ENCODE data around the gene VAT1L.

VAT1L gene

GRCh38 chr16:77938913-77939312 lies 150.5 kb downstream of the VAT1L start:
- Histone ChIP-seq H3K4me1 (ENCODE audit: control insufficient read depth, low read length) (no peaks in the 10 kb centered on the region), H3K9me2 (replicated peaks; ENCODE audit: control insufficient read depth, low read length) (no peaks in the 10 kb centered on the region), H3K9me3 (ENCODE audit: control insufficient read depth, insufficient read depth, low read length) (no peaks in the 10 kb centered on the region), H3K4me2 (ENCODE audit: low read length) (no peak overlapping the region), H3K27me3 (ENCODE audit: control insufficient read depth, low read length) (no peaks in the 10 kb centered on the region), H3K27ac (ENCODE audit: low read depth, low read length) (no peak overlapping the region), H3K79me2 (ENCODE audit: control insufficient read depth, low read length) (no peaks in the 10 kb centered on the region), H3F3A (ENCODE audit: control insufficient read depth, insufficient read depth) (no peaks in the 10 kb centered on the region), H3K36me3 (ENCODE audit: control insufficient read depth, low read length) (no peaks in the 10 kb centered on the region), H4K20me1 (ENCODE audit: control insufficient read depth, insufficient read depth, low read depth, low read length) (no peaks in the 10 kb centered on the region), H3K4me3 (ENCODE audit: low read length) (no peak overlapping the region)
- TF ChIP-seq, protein P1, sequence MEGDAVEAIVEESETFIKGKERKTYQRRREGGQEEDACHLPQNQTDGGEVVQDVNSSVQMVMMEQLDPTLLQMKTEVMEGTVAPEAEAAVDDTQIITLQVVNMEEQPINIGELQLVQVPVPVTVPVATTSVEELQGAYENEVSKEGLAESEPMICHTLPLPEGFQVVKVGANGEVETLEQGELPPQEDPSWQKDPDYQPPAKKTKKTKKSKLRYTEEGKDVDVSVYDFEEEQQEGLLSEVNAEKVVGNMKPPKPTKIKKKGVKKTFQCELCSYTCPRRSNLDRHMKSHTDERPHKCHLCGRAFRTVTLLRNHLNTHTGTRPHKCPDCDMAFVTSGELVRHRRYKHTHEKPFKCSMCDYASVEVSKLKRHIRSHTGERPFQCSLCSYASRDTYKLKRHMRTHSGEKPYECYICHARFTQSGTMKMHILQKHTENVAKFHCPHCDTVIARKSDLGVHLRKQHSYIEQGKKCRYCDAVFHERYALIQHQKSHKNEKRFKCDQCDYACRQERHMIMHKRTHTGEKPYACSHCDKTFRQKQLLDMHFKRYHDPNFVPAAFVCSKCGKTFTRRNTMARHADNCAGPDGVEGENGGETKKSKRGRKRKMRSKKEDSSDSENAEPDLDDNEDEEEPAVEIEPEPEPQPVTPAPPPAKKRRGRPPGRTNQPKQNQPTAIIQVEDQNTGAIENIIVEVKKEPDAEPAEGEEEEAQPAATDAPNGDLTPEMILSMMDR (IDR thresholded peaks at IDR 0.05; ENCODE audit: low read depth, low read length, poor library complexity, severe bottlenecking), result no peak
- no peak for TF ChIP-seq EZH2phosphoT487 (IDR thresholded peaks at IDR 0.05; ENCODE audit: borderline replicate concordance, low read length)

DNA sequence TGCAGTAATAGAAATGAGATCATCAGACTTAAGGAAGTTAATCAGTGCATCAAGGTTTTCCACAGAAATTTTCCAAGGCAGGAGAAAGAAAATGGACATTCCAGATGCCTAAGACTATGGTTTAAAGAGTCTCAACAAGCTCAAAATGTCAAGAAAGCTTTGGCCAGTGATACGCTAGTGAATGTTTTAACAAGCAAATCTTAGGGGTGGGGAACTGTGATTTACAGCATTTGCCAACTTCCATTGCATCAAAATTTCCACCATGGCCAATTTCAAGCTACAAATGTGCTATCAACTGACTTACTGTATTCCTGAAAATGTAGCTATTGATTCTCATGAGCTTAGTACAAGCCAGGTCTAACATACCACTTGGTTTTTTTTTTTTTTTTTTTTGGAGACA lies 151.6 kb downstream of the VAT1L start:
- no peaks in the 10 kb centered on the region for H3F3A ChIP-seq (ENCODE audit: control insufficient read depth, insufficient read depth)
- H3K27me3 ChIP-seq (ENCODE audit: control insufficient read depth, low read length), result no peaks in the 10 kb centered on the region

GRCh38 chr16:77943801-77944200 lies 155.4 kb downstream of the VAT1L start:
- no peak for TF ChIP-seq EZH2phosphoT487 (IDR thresholded peaks at IDR 0.05; ENCODE audit: borderline replicate concordance, low read length)
- TF ChIP-seq, protein P1 (IDR thresholded peaks at IDR 0.05; ENCODE audit: low read depth, low read length, poor library complexity, severe bottlenecking), result no peak
- Histone ChIP-seq H3F3A (ENCODE audit: control insufficient read depth, insufficient read depth) (no peaks in the 10 kb centered on the region), H3K4me3 (ENCODE audit: low read length) (no peak overlapping the region), H3K79me2 (ENCODE audit: control insufficient read depth, low read length) (no peaks in the 10 kb centered on the region), H3K36me3 (ENCODE audit: control insufficient read depth, low read length) (no peaks in the 10 kb centered on the region), H3K27ac (ENCODE audit: low read depth, low read length) (no peak overlapping the region), H3K9me2 (replicated peaks; ENCODE audit: control insufficient read depth, low read length) (no peaks in the 10 kb centered on the region), H3K4me1 (ENCODE audit: control insufficient read depth, low read length) (no peaks in the 10 kb centered on the region), H3K4me2 (ENCODE audit: low read length) (no peak overlapping the region), H4K20me1 (ENCODE audit: control insufficient read depth, insufficient read depth, low read depth, low read length) (no peaks in the 10 kb centered on the region), H3K9me3 (ENCODE audit: control insufficient read depth, insufficient read depth, low read length) (no peaks in the 10 kb centered on the region), H3K27me3 (ENCODE audit: control insufficient read depth, low read length) (peaks cover 3% of the 10 kb centered on the region; the same call in 1 of the 2 replicates)

More for the DNA sequence above, 151.6 kb downstream of the VAT1L start:
- H3K79me2 ChIP-seq (ENCODE audit: control insufficient read depth, low read length), result no peaks in the 10 kb centered on the region
- H3K27ac ChIP-seq (ENCODE audit: low read depth, low read length), result no peak overlapping the region
- H3K4me2 ChIP-seq (ENCODE audit: low read length), result no peak overlapping the region
- no peaks in the 10 kb centered on the region for H3K4me1 ChIP-seq (ENCODE audit: control insufficient read depth, low read length)
- TF ChIP-seq EZH2phosphoT487 (IDR thresholded peaks at IDR 0.05; ENCODE audit: borderline replicate concordance, low read length), result no peak
- TF ChIP-seq, protein P1 (IDR thresholded peaks at IDR 0.05; ENCODE audit: low read depth, low read length, poor library complexity, severe bottlenecking), result no peak
- no peaks in the 10 kb centered on the region for H3K36me3 ChIP-seq (ENCODE audit: control insufficient read depth, low read length)
- H3K4me3 ChIP-seq (ENCODE audit: low read length), result no peak overlapping the region
- no peaks in the 10 kb centered on the region for H3K9me3 ChIP-seq (ENCODE audit: control insufficient read depth, insufficient read depth, low read length)
- no peaks in the 10 kb centered on the region for H4K20me1 ChIP-seq (ENCODE audit: control insufficient read depth, insufficient read depth, low read depth, low read length)
- H3K9me2 ChIP-seq (replicated peaks; ENCODE audit: control insufficient read depth, low read length), result no peaks in the 10 kb centered on the region
